OCI-LY3 (cell line): Measurements from ENCODE around the gene PDF.

Experiments
- H2AFZ ChIP-seq: fragments of 200-600, 300-600 bp; shearing (Covaris generic); 2 replicates; pipeline ENCODE4 v1.6.0; 2014; ENCODE audit warnings: antibody characterized with exemption, low read depth, low read length
- H3K27ac ChIP-seq: fragments of 200-600, 300-600 bp; sonication (generic); 2 replicates; pipeline ENCODE4 v1.5.1; 2014; ENCODE audit warnings: mild to moderate bottlenecking, low read length, moderate library complexity, mixed read lengths
- H3K27me3 ChIP-seq: fragments of 200-600, 300-600 bp; sonication (generic); 2 replicates; pipeline ENCODE4 v1.6.1; 2014; ENCODE audit warnings: low read depth, low read length, mixed read lengths
- H3K36me3 ChIP-seq: fragments of 200-600, 300-600 bp; sonication (generic); replicated peaks from 2 replicates; pipeline ENCODE3; 2014; ENCODE audit warnings: low read depth, low read length, mixed read lengths
- H3K4me1 ChIP-seq: fragments of 300-600, 200-600 bp; sonication (generic); 2 replicates; pipeline ENCODE4 v1.6.1; 2014; ENCODE audit warnings: low read length, mixed read lengths
- H3K4me2 ChIP-seq: fragments of 200-600, 300-600 bp; sonication (generic); 2 replicates; pipeline ENCODE4 v1.6.1; 2014; ENCODE audit warnings: low read length, mixed read lengths
- H3K4me3 ChIP-seq: fragments of 300-600, 200-600 bp; sonication (generic); 2 replicates; pipeline ENCODE4 v1.5.1; 2014; ENCODE audit warnings: antibody characterized with exemption, mild to moderate bottlenecking, low read length, moderate library complexity
- H3K79me2 ChIP-seq: fragments of 300-600, 200-600 bp; shearing (Covaris generic); 2 replicates; pipeline ENCODE4 v1.6.1; 2014; ENCODE audit warnings: mild to moderate bottlenecking, low read length, mixed read lengths
- H3K9ac ChIP-seq: fragments of 300-600, 200-600 bp; shearing (Covaris generic); 2 replicates; pipeline ENCODE4 v1.6.0; 2014; ENCODE audit warnings: mild to moderate bottlenecking, low read length, moderate library complexity
- H3K9me3 ChIP-seq: fragments of 200-600, 300-600 bp; shearing (Covaris generic); 2 replicates; pipeline ENCODE4 v1.6.1; 2014; ENCODE audit warnings: low read length, mixed read lengths; ENCODE audit not compliant: insufficient read depth
- H4K20me1 ChIP-seq: fragments of 200-600, 300-600 bp; sonication (generic); 2 replicates; pipeline ENCODE4 v1.6.1; 2016; ENCODE audit warnings: low read length, mixed read lengths; ENCODE audit not compliant: insufficient read depth
- EZH2phosphoT487 ChIP-seq: fragments of 200-600 bp; shearing (Covaris generic); IDR thresholded peaks from 2 replicates; pipeline ENCODE4 v1.6.1; 2018; ENCODE audit warnings: antibody characterized with exemption, mixed run types, low read depth
- TF ChIP-seq, protein P1 (sequence below): fragments of 200-600, 300-600 bp; sonication (generic); IDR thresholded peaks from 2 replicates; pipeline ENCODE4 v1.5.1; 2014; ENCODE audit warnings: antibody characterized with exemption, low read length, low read depth

The PDF gene

DNA sequence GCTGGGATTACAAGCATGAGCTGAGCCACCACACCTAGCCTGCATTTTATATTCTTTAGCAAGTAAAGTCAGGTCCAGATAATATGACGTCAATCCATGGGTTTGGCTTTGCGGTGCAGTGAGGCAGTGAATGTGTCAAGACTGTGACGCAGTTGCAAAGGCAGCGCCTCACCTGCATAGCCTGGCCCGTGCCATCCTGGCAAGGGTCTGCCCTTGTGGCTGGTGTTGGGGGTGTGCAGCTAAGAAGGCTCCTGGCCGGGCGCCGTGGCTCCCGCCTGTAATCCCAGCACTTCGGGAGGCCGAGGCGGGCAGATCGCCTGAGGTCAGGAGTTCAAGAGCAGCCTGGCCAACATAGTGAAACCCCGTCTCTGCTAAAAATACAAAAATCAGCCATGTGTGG, 7.0 kb downstream of the PDF start:
- H3K27ac ChIP-seq = no peak overlapping the region
- H3K27me3 ChIP-seq = no peaks in the 10 kb centered on the region
- peaks cover 77% of the 10 kb centered on the region for H3K36me3 ChIP-seq
- peaks cover 27% of the 10 kb centered on the region for H4K20me1 ChIP-seq
- H3K4me2 ChIP-seq = no peak overlapping the region
- no peak overlapping the region for H3K9ac ChIP-seq
- no peak overlapping the region for H3K4me3 ChIP-seq
- H2AFZ ChIP-seq = no peak overlapping the region
- no peaks in the 10 kb centered on the region for H3K9me3 ChIP-seq
- H3K4me1 ChIP-seq = peaks cover 3% of the 10 kb centered on the region
- peaks cover 66% of the 10 kb centered on the region for H3K79me2 ChIP-seq
- no peak for TF ChIP-seq EZH2phosphoT487
- TF ChIP-seq, protein P1, sequence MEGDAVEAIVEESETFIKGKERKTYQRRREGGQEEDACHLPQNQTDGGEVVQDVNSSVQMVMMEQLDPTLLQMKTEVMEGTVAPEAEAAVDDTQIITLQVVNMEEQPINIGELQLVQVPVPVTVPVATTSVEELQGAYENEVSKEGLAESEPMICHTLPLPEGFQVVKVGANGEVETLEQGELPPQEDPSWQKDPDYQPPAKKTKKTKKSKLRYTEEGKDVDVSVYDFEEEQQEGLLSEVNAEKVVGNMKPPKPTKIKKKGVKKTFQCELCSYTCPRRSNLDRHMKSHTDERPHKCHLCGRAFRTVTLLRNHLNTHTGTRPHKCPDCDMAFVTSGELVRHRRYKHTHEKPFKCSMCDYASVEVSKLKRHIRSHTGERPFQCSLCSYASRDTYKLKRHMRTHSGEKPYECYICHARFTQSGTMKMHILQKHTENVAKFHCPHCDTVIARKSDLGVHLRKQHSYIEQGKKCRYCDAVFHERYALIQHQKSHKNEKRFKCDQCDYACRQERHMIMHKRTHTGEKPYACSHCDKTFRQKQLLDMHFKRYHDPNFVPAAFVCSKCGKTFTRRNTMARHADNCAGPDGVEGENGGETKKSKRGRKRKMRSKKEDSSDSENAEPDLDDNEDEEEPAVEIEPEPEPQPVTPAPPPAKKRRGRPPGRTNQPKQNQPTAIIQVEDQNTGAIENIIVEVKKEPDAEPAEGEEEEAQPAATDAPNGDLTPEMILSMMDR = no peak

DNA sequence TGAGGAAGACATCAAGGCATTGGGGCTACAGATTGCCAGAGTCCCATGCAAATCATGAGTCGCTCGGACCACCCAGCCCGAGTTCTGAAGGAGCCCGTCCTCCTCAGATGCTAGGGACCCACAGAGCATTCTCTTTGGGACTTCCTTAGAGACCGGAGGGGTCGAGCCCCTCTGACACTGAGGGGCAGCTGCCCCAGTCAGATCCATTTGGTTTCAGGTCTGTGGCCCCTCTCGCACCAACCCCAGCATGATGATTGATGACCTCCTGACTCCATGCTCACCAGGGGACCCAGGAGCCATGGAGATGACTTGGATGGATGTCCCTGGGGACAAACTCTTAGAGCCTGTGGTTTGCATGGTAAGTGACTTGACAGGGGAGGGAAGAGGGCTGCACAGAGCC, 8.0 kb downstream of the PDF start:
- no peaks in the 10 kb centered on the region for H3K27me3 ChIP-seq
- no peak overlapping the region for H2AFZ ChIP-seq
- H3K79me2 ChIP-seq = peaks cover 56% of the 10 kb centered on the region
- TF ChIP-seq EZH2phosphoT487 = no peak
- TF ChIP-seq, protein P1 = no peak
- H3K36me3 ChIP-seq = peaks cover 70% of the 10 kb centered on the region
- H3K4me3 ChIP-seq = no peak overlapping the region
- H3K4me1 ChIP-seq = no peaks in the 10 kb centered on the region
- H3K27ac ChIP-seq = no peak overlapping the region
- H4K20me1 ChIP-seq = peaks cover 24% of the 10 kb centered on the region; the same call in 1 of the 2 replicates
- H3K9me3 ChIP-seq = no peaks in the 10 kb centered on the region
- no peak overlapping the region for H3K9ac ChIP-seq
- H3K4me2 ChIP-seq = no peak overlapping the region

DNA sequence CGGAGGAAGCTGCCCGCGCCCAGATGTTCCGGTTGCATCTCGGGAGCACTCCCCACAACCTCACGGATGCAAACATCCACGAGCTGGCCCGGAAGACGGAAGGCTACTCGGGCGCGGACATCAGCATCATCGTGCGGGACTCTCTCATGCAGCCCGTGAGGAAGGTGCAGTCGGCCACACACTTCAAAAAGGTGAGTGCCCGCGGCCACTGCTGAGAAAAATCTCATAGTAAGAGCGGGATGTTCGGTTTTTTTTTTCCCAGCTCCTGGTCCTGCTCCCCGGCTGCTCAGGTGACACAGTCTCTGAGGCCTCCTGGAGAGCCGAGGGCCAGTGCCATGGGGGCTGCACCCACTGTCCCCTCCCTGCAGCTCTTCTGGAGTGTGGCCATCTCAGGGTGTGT, 9.3 kb downstream of the PDF start:
- Histone ChIP-seq H3K9me3 (no peaks in the 10 kb centered on the region), H3K27ac (no peak overlapping the region), H3K4me1 (no peaks in the 10 kb centered on the region), H2AFZ (no peak overlapping the region), H3K36me3 (peaks cover 70% of the 10 kb centered on the region), H3K4me3 (no peak overlapping the region), H3K9ac (no peak overlapping the region), H4K20me1 (peaks cover 15% of the 10 kb centered on the region; the same call in 1 of the 2 replicates), H3K27me3 (no peaks in the 10 kb centered on the region), H3K79me2 (peaks cover 43% of the 10 kb centered on the region), H3K4me2 (no peak overlapping the region)
- TF ChIP-seq, protein P1 = no peak
- no peak for TF ChIP-seq EZH2phosphoT487

DNA sequence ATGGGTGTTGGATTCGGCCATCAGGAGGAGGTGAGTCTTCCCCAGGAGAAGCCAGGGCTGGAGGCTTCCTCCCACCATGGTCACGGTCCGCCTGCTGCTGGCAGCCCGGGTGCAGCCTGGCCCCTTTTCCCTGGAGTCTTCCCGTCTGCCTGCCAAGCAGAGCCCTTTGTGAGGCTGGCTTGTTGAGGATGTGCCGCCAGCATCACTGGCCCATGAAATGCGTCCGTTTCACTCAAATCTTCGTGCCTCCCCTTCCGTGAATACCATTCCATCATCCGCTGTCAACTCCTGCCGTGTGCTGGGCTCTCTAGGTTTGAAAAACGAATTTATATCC, 9.7 kb downstream of the PDF start:
- Histone ChIP-seq H3K9ac (no peak overlapping the region), H3K4me3 (no peak overlapping the region), H3K79me2 (peaks cover 39% of the 10 kb centered on the region), H4K20me1 (peaks cover 11% of the 10 kb centered on the region; the same call in 1 of the 2 replicates), H3K9me3 (no peaks in the 10 kb centered on the region), H3K36me3 (peaks cover 70% of the 10 kb centered on the region), H3K4me2 (no peak overlapping the region), H2AFZ (no peak overlapping the region), H3K27me3 (no peaks in the 10 kb centered on the region), H3K4me1 (no peaks in the 10 kb centered on the region), H3K27ac (no peak overlapping the region)
- no peak for TF ChIP-seq EZH2phosphoT487
- TF ChIP-seq, protein P1 = no peak
